Naive thymus-derived CD4-positive, alpha-beta T cell (primary cell): ENCODE measurements around the gene ZNF473. TPM values are rescaled to one million over a fixed set of nuclear protein-coding genes. Genes with fewer than 3 reads are reported as not detected.

Experiments
- ATAC-seq: fragments of 150-1000 bp; cut with Tn5 transposase; 2 replicates; pipeline ENCODE4 v1.10.0; 2021; ENCODE audit warnings: mild to moderate bottlenecking, moderate library complexity
- CTCF ChIA-PET: fragments of 350-600 bp; sonication (Branson Sonifier 250); formaldehyde crosslinking; loops from one replicate; lab custom pipeline; 2021; ENCODE audit warnings: antibody characterized with exemption; lab: Charles Lee
- POLR2A ChIA-PET: fragments of 350-600 bp; sonication (Branson Sonifier 250); formaldehyde crosslinking; loops from one replicate; lab custom pipeline; 2021; ENCODE audit warnings: antibody characterized with exemption, inconsistent platforms; lab: Charles Lee
- DNase-seq, 9 donors: peaks; one replicate each; pipeline versions ENCODE4 v3.0.0 to v3.0.0-alpha.2; 2020 to 2022; ENCODE audit warnings: mixed read lengths in 1 of 9
- H3K27ac ChIP-seq: one replicate; pipeline ENCODE4 v1.7.0; 2013; ENCODE audit warnings: mild to moderate bottlenecking, low read depth, low read length, moderate library complexity
- H3K27me3 ChIP-seq, 2 donors: one replicate each; pipeline ENCODE4 v1.7.0; 2013; ENCODE audit warnings: low read length in 2 of 2, mild to moderate bottlenecking in 2 of 2, moderate library complexity in 2 of 2; ENCODE audit not compliant: control insufficient read depth in 2 of 2, insufficient read depth in 2 of 2
- H3K36me3 ChIP-seq, 3 experiments: 1 replicate in 2 of 3; 2 replicates in 1 of 3; pipeline ENCODE4 v1.7.0; 2013; ENCODE audit warnings: low read length in 3 of 3, mild to moderate bottlenecking in 3 of 3, moderate library complexity in 1 of 3; ENCODE audit not compliant: insufficient read depth in 3 of 3, control insufficient read depth in 2 of 3
- H3K4me1 ChIP-seq, 2 donors: one replicate each; pipeline ENCODE4 v1.7.0; 2013; ENCODE audit warnings: low read length in 2 of 2, mild to moderate bottlenecking in 2 of 2, moderate library complexity in 1 of 2; ENCODE audit not compliant: control insufficient read depth in 2 of 2, insufficient read depth in 2 of 2
- H3K4me3 ChIP-seq: 2 replicates; pipeline ENCODE4 v1.7.0; 2013; ENCODE audit warnings: mild to moderate bottlenecking, low read length
- H3K9me3 ChIP-seq, 3 experiments: 1 replicate in 2 of 3; 2 replicates in 1 of 3; pipeline ENCODE4 v1.7.0; 2013; ENCODE audit warnings: low read length in 3 of 3; ENCODE audit not compliant: control insufficient read depth in 2 of 3
- H3K27ac Mint-ChIP-seq, 9 donors: one replicate each; pipeline ENCODE4 v1.8.0; 2020 to 2022; ENCODE audit warnings: mixed read lengths in 9 of 9, mild to moderate bottlenecking in 8 of 9, moderate library complexity in 5 of 9, inconsistent platforms in 2 of 9
- H3K27me3 Mint-ChIP-seq, 5 donors: one replicate each; pipeline ENCODE4 v1.8.0; 2021 to 2022; ENCODE audit warnings: mixed read lengths in 5 of 5, mild to moderate bottlenecking in 1 of 5
- H3K36me3 Mint-ChIP-seq, 5 donors: one replicate each; pipeline ENCODE4 v1.8.0; 2020 to 2022; ENCODE audit warnings: mixed read lengths in 5 of 5, mild to moderate bottlenecking in 3 of 5, inconsistent platforms in 1 of 5
- H3K4me1 Mint-ChIP-seq, 7 donors: one replicate each; pipeline ENCODE4 v1.8.0; 2020 to 2022; ENCODE audit warnings: mixed read lengths in 7 of 7, mild to moderate bottlenecking in 3 of 7, inconsistent platforms in 1 of 7
- H3K4me3 Mint-ChIP-seq, 10 donors: one replicate each; pipeline ENCODE4 v1.8.0; 2020 to 2022; ENCODE audit warnings: mild to moderate bottlenecking in 10 of 10, mixed read lengths in 10 of 10, moderate library complexity in 6 of 10, inconsistent platforms in 2 of 10
- H3K9me3 Mint-ChIP-seq, 11 donors: one replicate each; pipeline ENCODE4 v1.8.0; 2020 to 2022; ENCODE audit warnings: mixed read lengths in 11 of 11, mild to moderate bottlenecking in 4 of 11, inconsistent platforms in 1 of 11, moderate library complexity in 1 of 11
- intact Hi-C, 2 donors: fragments of 100-400 bp; cut with micrococcal nuclease; formaldehyde crosslinking; loops; one replicate each; pipeline ENCODE4 v1.15.1; 2023
- polyA plus RNA-seq, 2 donors: library from polyadenylated mRNA; unstranded; fragments of 300-500 nt; fragmentation: Illumina TruSeq; gene quantifications; one replicate each; pipeline ENCODE4 v1.2.3, GENCODE V29; 2021
- total RNA-seq, 6 experiments: library from RNA in 5 of 6; stranded (reverse) in 5 of 6; gene quantifications; 1 replicate in 5 of 6; 2 replicates in 1 of 6; pipeline ENCODE4 v1.2.3 and lab custom pipeline; 2021 to 2026

ZNF473 gene
- total and polyA plus RNA-seq, 7 experiments from 2014 or later, result 2.8 to 13.9 (median 8.3) TPM

DNA sequence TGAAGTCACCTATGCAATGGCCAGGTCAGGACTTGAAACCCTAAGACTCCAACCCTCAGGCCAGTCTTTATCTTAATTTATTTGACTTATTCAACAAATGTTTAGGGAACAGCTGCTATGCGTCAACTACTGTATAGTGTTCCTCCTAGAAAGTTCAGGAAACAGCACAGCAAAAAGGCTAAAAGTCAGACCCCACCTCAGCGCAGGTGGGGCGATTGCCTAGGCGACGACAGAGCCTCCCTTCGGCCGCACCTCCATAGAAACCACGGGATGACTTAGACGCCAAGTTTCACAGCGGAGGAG is 1.1 kb upstream of the ZNF473 start:
- Mint-ChIP-seq H3K4me3 (peak overlapping the region; percentile 93 to 99 (median 94)), H3K9me3 (peaks cover 0 to 11% (median 2%) of the 10 kb centered on the region in 11 donors), H3K27me3 (peaks cover 0 to 6% (median 0%) of the 10 kb centered on the region in 5 donors), H3K4me1 (peaks cover 30 to 73% (median 57%) of the 10 kb centered on the region in 7 donors), H3K27ac (peak overlapping the region; percentile 98 to 100 (median 99)), H3K36me3 (peaks cover 0 to 19% (median 13%) of the 10 kb centered on the region in 5 donors)
- ATAC-seq (no peak), DNase-seq (peak in 1 of 9 donors; percentile 2)
- Histone ChIP-seq H3K36me3 (peaks cover 0 to 16% (median 0%) of the 10 kb centered on the region in 3 experiments), H3K27ac (peak overlapping the region; percentile 96), H3K4me1 (peaks cover 19 to 29% of the 10 kb centered on the region in 2 donors), H3K9me3 (no peaks in the 10 kb centered on the region), H3K4me3 (peak overlapping the region; percentile 85), H3K27me3 (no peaks in the 10 kb centered on the region)
- intact Hi-C loops, result loop anchor here (1.0 to 10.0 kb wide), 26 partner anchors 26 to 1084 kb away; partner anchors contain the start of genes ATF5 (in 2 of the 2), CTU1 (in 2 of the 2), FUZ (in 2 of the 2) and NUP62 (in 2 of the 2)
- ChIA-PET POLR2A (interaction anchor here (0.7 to 1.8 kb wide), 3 partner anchors 95 to 1379 kb away, joined by 3 to 7 read pairs (median 4); partner anchors contain the start of genes ATF5 and NUP62), CTCF (no interaction called here)

DNA sequence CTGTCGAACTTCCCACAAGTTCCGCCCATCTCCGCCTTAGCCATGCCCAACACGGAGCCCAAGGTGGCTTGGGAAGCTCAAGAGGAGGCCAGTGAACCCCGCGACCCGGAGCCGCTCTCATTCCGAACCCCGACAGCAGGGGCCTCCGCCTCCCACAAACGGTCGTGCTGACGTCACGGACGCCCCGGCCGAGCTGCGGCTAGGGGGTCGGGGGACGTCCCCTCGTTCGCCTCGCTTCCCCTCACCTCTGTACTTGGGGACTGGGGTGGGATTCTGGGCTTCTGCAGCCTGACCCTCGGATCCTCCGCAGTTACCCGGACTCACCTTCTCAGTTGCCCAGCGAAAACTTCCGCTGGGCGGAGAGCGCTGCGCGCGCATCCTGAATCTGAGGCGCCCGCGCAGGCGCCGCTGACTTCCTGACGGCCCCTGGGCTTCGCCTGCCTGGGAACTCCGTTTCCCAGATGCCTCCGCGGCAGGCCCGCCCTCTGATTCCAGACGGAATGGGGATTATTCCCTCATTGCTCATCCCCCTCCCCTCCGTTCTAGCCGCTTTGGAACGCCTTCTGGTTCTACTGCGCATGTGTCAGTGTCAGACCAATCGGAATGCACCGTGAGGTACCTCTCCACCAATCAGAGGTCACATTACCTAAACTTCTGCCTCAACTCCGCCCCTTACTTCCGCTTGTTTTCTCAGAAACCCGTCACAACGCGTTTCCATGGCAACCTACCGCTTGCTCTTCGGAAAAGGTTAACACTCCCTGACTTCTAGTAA is 597 bp upstream of the ZNF473 start, which contains the start of gene VRK3:
Gene VRK3 (minus strand): TSS at position 351 of the 772 bp plus-strand sequence. CDS start 9,210 bp downstream, outside the sequence.
- Mint-ChIP-seq H3K27me3 (peaks cover 0 to 6% (median 0%) of the 10 kb centered on the region in 5 donors), H3K4me1 (peaks cover 30 to 73% (median 58%) of the 10 kb centered on the region in 7 donors), H3K4me3 (peak within 1 kb of the TSS; percentile 93 to 99 (median 94)), H3K9me3 (peaks cover 0 to 11% (median 2%) of the 10 kb centered on the region in 11 donors), H3K36me3 (peaks cover 0 to 19% (median 13%) of the 10 kb centered on the region in 5 donors), H3K27ac (peak within 1 kb of the TSS; percentile 98 to 100 (median 99))
- ATAC-seq (peak; percentile 91), DNase-seq (peak; percentile 93 to 100 (median 99))
- intact Hi-C loops, result loop anchor here (1.0 to 10.0 kb wide), 26 partner anchors 25 to 1083 kb away; partner anchors contain the start of genes ATF5 (in 2 of the 2), CTU1 (in 2 of the 2), FUZ (in 2 of the 2) and NUP62 (in 2 of the 2)
- ChIA-PET CTCF (no interaction called here), POLR2A (interaction anchor here (0.7 to 1.8 kb wide), 5 partner anchors 25 to 1380 kb away, joined by 3 to 7 read pairs (median 4); partner anchors contain the start of genes ATF5 and NUP62)
- Histone ChIP-seq H3K27ac (peak within 1 kb of the TSS; percentile 96), H3K36me3 (peaks cover 0 to 20% (median 0%) of the 10 kb centered on the region in 3 experiments), H3K4me3 (peak within 1 kb of the TSS; percentile 85), H3K4me1 (peaks cover 19 to 29% of the 10 kb centered on the region in 2 donors), H3K27me3 (no peaks in the 10 kb centered on the region), H3K9me3 (no peaks in the 10 kb centered on the region)

DNA sequence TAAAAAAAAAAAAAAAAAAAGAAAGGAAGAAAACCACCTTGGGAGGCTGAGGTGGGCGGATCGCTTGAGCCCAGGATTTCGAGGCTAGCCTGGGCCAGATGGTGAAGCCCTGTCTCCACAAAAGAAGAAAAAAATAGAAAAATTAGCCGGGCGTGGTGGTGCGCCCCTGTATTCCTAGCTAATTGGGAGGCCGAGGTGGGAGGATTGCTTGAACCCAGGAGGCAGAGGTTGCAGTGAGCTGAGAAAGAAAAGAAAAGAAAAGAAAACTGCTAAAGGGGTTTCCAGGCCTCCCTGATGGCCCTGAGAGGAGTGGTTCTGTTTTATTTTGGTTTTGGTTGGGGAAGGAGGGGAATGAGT is 723 bp downstream of the ZNF473 start:
- intact Hi-C loops, result loop anchor here (5.0 to 10.0 kb wide), 7 partner anchors 529 to 1078 kb away; partner anchors contain the start of genes ALDH16A1 (in 1 of the 2), C19orf73 (in 1 of the 2), CLEC11A (in 1 of the 2) and CTU1 (in 1 of the 2)
- peaks cover 0 to 11% (median 2%) of the 10 kb centered on the region in 11 donors for H3K9me3 Mint-ChIP-seq
- POLR2A ChIA-PET, result interaction anchor here (0.6 to 1.2 kb wide), 3 partner anchors 119 to 371 kb away, joined by 3 to 8 read pairs (median 3); no protein-coding TSS in a partner anchor
- CTCF ChIA-PET, result interaction anchor here (0.8 kb wide), 1 partner anchor 309 kb away, joined by 3 read pairs; no protein-coding TSS in a partner anchor
- Histone ChIP-seq H3K9me3 (no peaks in the 10 kb centered on the region), H3K27me3 (no peaks in the 10 kb centered on the region), H3K27ac (peak overlapping the region; percentile 96), H3K4me1 (peaks cover 19 to 29% of the 10 kb centered on the region in 2 donors), H3K36me3 (peaks cover 0 to 24% (median 0%) of the 10 kb centered on the region in 3 experiments), H3K4me3 (peak overlapping the region; percentile 85)
- ATAC-seq, result no peak
- H3K4me1 Mint-ChIP-seq, result peaks cover 28 to 69% (median 52%) of the 10 kb centered on the region in 7 donors
- peak overlapping the region; percentile 59 to 99 (median 94) for H3K4me3 Mint-ChIP-seq
- H3K27me3 Mint-ChIP-seq, result peaks cover 0 to 6% (median 0%) of the 10 kb centered on the region in 5 donors
- peaks cover 0 to 28% (median 14%) of the 10 kb centered on the region in 5 donors for H3K36me3 Mint-ChIP-seq
- DNase-seq, result no peak
- peak overlapping the region in 8 of 9 donors; percentile 58 to 100 (median 91) for H3K27ac Mint-ChIP-seq

DNA sequence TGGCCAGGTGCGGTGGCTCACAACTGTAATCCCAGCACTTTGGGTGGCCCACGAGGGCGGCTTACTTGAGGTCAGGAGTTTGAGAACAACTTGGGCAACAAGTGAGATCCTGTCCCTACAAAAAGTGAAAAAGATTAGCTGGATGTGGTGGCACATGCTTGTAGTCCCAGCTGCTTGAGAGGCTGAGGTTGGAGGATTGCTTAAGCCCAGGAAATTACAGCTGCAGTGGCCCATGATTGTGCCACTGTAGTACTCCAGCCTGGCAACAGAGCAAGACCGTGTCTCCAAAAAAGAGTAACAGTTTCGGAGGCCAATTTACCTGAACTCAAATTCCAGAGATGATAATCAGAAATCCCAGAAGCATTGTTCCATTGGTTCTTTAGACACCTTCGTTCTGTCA is 4.4 kb downstream of the ZNF473 start:
- Mint-ChIP-seq H3K27me3 (peaks cover 0 to 5% (median 0%) of the 10 kb centered on the region in 5 donors), H3K27ac (no peak overlapping the region), H3K36me3 (peaks cover 19 to 54% (median 47%) of the 10 kb centered on the region in 5 donors), H3K9me3 (peaks cover 0 to 10% (median 2%) of the 10 kb centered on the region in 11 donors), H3K4me1 (peaks cover 20 to 48% (median 35%) of the 10 kb centered on the region in 7 donors), H3K4me3 (no peak overlapping the region)
- Histone ChIP-seq H3K4me1 (peaks cover 8 to 11% of the 10 kb centered on the region in 2 donors), H3K27ac (no peak overlapping the region), H3K36me3 (peaks cover 0 to 55% (median 3%) of the 10 kb centered on the region in 3 experiments), H3K27me3 (no peaks in the 10 kb centered on the region), H3K4me3 (no peak overlapping the region), H3K9me3 (no peaks in the 10 kb centered on the region)
- ATAC-seq, result no peak
- no peak for DNase-seq
- ChIA-PET POLR2A (interaction anchor here (0.5 kb wide), 1 partner anchor 475 kb away, joined by 3 read pairs; no protein-coding TSS in a partner anchor), CTCF (interaction anchor here (0.7 to 0.8 kb wide), 2 partner anchors 10 to 1969 kb away, joined by 3 read pairs; no protein-coding TSS in a partner anchor)
- intact Hi-C loops, result no loop called here

DNA sequence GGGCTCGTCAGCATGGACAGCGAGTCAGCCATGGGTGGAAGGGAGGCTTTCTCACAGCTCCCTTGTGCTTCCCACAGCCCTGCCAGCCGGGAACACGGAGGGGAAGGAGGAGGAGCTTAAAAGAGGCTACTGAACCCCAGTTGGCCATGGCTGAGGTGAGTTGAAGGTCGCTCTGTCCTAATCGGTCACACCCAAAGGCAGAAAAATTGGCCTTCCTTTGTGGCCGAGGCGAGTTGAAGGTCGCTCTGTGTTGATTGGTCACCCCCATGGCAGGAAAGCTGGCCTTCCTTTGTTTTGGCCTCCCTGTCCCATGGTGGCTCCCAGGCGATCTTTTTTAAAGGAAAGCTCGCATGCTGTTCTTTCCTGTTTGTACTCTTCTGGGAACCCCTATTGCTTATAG is 5.1 kb downstream of the ZNF473 start:
- H3K4me3 ChIP-seq, result no peak overlapping the region
- H3K27me3 ChIP-seq, result no peaks in the 10 kb centered on the region
- Mint-ChIP-seq H3K27me3 (no peaks in the 10 kb centered on the region), H3K9me3 (peaks cover 0 to 8% (median 0%) of the 10 kb centered on the region in 11 donors), H3K36me3 (peaks cover 19 to 59% (median 49%) of the 10 kb centered on the region in 5 donors), H3K27ac (peak overlapping the region in 1 of 9 donors; percentile 57), H3K4me1 (peaks cover 20 to 41% (median 31%) of the 10 kb centered on the region in 7 donors), H3K4me3 (no peak overlapping the region)
- no peaks in the 10 kb centered on the region for H3K9me3 ChIP-seq
- no peak for DNase-seq
- no peak overlapping the region for H3K27ac ChIP-seq
- ChIA-PET POLR2A (interaction anchor here (0.5 kb wide), 1 partner anchor 474 kb away, joined by 3 read pairs; no protein-coding TSS in a partner anchor), CTCF (interaction anchor here (0.7 to 0.8 kb wide), 2 partner anchors 9 to 1970 kb away, joined by 3 read pairs; no protein-coding TSS in a partner anchor)
- H3K4me1 ChIP-seq, result peaks cover 8 to 11% of the 10 kb centered on the region in 2 donors
- intact Hi-C loops, result no loop called here
- no peak for ATAC-seq
- peaks cover 0 to 62% (median 3%) of the 10 kb centered on the region in 3 experiments for H3K36me3 ChIP-seq

DNA sequence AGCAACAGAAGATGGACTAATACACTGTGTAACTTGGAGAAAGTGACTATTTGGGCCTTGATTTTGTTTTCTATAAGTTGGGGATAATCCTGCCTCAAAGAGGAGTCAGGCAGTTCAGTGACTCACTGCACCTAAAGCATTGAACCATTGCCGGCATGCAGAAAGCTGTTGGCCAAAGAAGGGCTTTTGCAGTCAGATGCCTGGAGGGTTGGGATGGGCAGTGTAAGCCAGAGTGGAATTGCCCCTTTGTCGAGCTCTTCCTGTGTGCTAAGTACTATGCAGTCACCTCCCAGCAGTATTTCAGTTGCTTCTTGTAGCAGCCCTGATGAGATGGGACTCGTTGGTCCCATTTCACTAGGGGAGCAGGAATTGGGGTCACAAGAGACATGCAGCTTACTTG is 11.1 kb downstream of the ZNF473 start:
- POLR2A ChIA-PET, result no interaction called here
- Mint-ChIP-seq H3K36me3 (peaks cover 33 to 81% (median 63%) of the 10 kb centered on the region in 5 donors), H3K27ac (no peak overlapping the region), H3K4me1 (peaks cover 0 to 14% (median 10%) of the 10 kb centered on the region in 7 donors), H3K4me3 (no peak overlapping the region), H3K9me3 (peaks cover 0 to 16% (median 0%) of the 10 kb centered on the region in 11 donors), H3K27me3 (no peaks in the 10 kb centered on the region)
- peaks cover 12 to 83% (median 12%) of the 10 kb centered on the region in 3 experiments for H3K36me3 ChIP-seq
- H3K27ac ChIP-seq, result no peak overlapping the region
- H3K9me3 ChIP-seq, result no peaks in the 10 kb centered on the region
- H3K4me3 ChIP-seq, result no peak overlapping the region
- H3K27me3 ChIP-seq, result no peaks in the 10 kb centered on the region
- ATAC-seq (no peak), DNase-seq (no peak)
- intact Hi-C loops, result no loop called here
- H3K4me1 ChIP-seq, result no peaks in the 10 kb centered on the region
- CTCF ChIA-PET, result no interaction called here
